Hepatocyte (in vitro differentiated cells): ENCODE measurements around the gene BCL11A. TPM values are rescaled to one million over a fixed set of nuclear protein-coding genes. Genes with fewer than 3 reads are reported as not detected.

Experiments
- DNase-seq: peaks from one replicate; pipeline ENCODE4 v3.0.0-alpha.2; 2016; ENCODE audit warnings: low spot score
- H2AFZ ChIP-seq: fragments of 200-600 bp; sonication (generic); 2 replicates; pipeline ENCODE4 v1.6.0; 2016; ENCODE audit warnings: antibody characterized with exemption, mild to moderate bottlenecking
- H3K27ac ChIP-seq: fragments of 200-600 bp; sonication (generic); 2 replicates; pipeline ENCODE4 v1.5.1; 2016; ENCODE audit warnings: mild to moderate bottlenecking
- H3K27me3 ChIP-seq: fragments of 200-600 bp; sonication (generic); 2 replicates; pipeline ENCODE4 v1.6.1; 2016
- H3K36me3 ChIP-seq: fragments of 200-600 bp; sonication (generic); replicated peaks from 2 replicates; pipeline ENCODE4 v1.5.1; 2016; ENCODE audit warnings: low read depth; ENCODE audit not compliant: insufficient read depth
- H3K4me1 ChIP-seq: fragments of 200-600 bp; sonication (generic); 2 replicates; pipeline ENCODE4 v1.5.1; 2016; ENCODE audit warnings: mild to moderate bottlenecking, moderate library complexity; ENCODE audit not compliant: insufficient read depth
- H3K4me2 ChIP-seq: fragments of 200-600 bp; sonication (generic); 2 replicates; pipeline ENCODE4 v1.6.0; 2016
- H3K4me3 ChIP-seq: fragments of 200-600 bp; sonication (generic); 2 replicates; pipeline ENCODE4 v1.5.1; 2016; ENCODE audit warnings: mild to moderate bottlenecking
- H3K79me2 ChIP-seq: fragments of 200-600 bp; sonication (generic); 2 replicates; pipeline ENCODE4 v1.6.0; 2017; ENCODE audit warnings: mild to moderate bottlenecking
- H3K9me2 ChIP-seq: fragments of 200-600 bp; sonication (generic); replicated peaks from 2 replicates; pipeline ENCODE4 v1.6.0; 2017; ENCODE audit warnings: mild to moderate bottlenecking; ENCODE audit not compliant: insufficient read depth
- H3K9me3 ChIP-seq: fragments of 200-600 bp; sonication (generic); 2 replicates; pipeline ENCODE4 v1.5.1; 2016; ENCODE audit warnings: low read depth, mild to moderate bottlenecking
- H4K20me1 ChIP-seq: fragments of 200-600 bp; sonication (generic); 2 replicates; pipeline ENCODE4 v1.6.0; 2016; ENCODE audit warnings: mild to moderate bottlenecking; ENCODE audit not compliant: insufficient read depth, poor library complexity, severe bottlenecking
- CTCF ChIP-seq: fragments of 200-600 bp; sonication (generic); IDR thresholded peaks from 2 replicates; pipeline ENCODE4 v1.5.1; 2016; ENCODE audit warnings: antibody characterized with exemption, mild to moderate bottlenecking; ENCODE audit not compliant: poor library complexity
- EZH2 ChIP-seq: fragments of 200-600 bp; sonication (generic); IDR thresholded peaks from 2 replicates; pipeline ENCODE4 v1.6.1; 2016; ENCODE audit warnings: antibody characterized with exemption, mild to moderate bottlenecking, borderline replicate concordance
- EZH2phosphoT487 ChIP-seq: fragments of 200-600 bp; sonication (generic); IDR thresholded peaks from one replicate; pipeline ENCODE4 v1.6.1; 2018; ENCODE audit warnings: antibody characterized with exemption, mild to moderate bottlenecking, low read depth, moderate library complexity; ENCODE audit not compliant: unreplicated experiment, severe bottlenecking
- WGBS: methylation state at CpG from one replicate; pipeline ENCODE4 v1.1.6; 2016; ENCODE audit warnings: low lambda C conversion rate; ENCODE audit errors: missing lambda C conversion rate; 5-methylcytosine and 5-hydroxymethylcytosine counted together
- polyA plus RNA-seq: library from polyadenylated mRNA; unstranded; fragments of >200 nt; fragmentation: Nextera tagmentation; extraction: Ambion mirVana; gene quantifications from 2 replicates; pipeline ENCODE4 v1.2.1, GENCODE V29; 2016
- total RNA-seq: library from RNA; depleted of rRNA; stranded (reverse); fragments of >200 nt; gene quantifications from 2 replicates; pipeline ENCODE4 v1.2.3, GENCODE V29; 2014

BCL11A gene
- total and polyA plus RNA-seq, 2 experiments from 2014 or later = 14.4 to 22.6 TPM

GRCh38 chr2:60581433-60582282 lies 28.2 kb upstream of the BCL11A start:
- peak overlapping the region; percentile 99 for H3K4me2 ChIP-seq
- no peak overlapping the region for H3K27ac ChIP-seq
- H3K9me3 ChIP-seq = no peaks in the 10 kb centered on the region
- 5% methylated on average over 59 of the region's 59 CpGs for WGBS
- peaks cover 4% of the 10 kb centered on the region for H3K4me1 ChIP-seq
- peaks cover 6% of the 10 kb centered on the region for H3K27me3 ChIP-seq
- H2AFZ ChIP-seq = peak overlapping the region; percentile 95
- DNase-seq = peak; percentile 86
- H4K20me1 ChIP-seq = no peaks in the 10 kb centered on the region
- H3K9me2 ChIP-seq = no peaks in the 10 kb centered on the region
- H3K79me2 ChIP-seq = no peaks in the 10 kb centered on the region
- no peak for TF ChIP-seq EZH2
- peak; percentile 96 for TF ChIP-seq CTCF
- peak overlapping the region; percentile 50 for H3K4me3 ChIP-seq
- no peaks in the 10 kb centered on the region for H3K36me3 ChIP-seq

- H3K4me1 ChIP-seq = peaks cover 4% of the 10 kb centered on the region
- peaks cover 6% of the 10 kb centered on the region for H3K27me3 ChIP-seq
These were observed 24.3 kb upstream of the BCL11A start for GRCh38 chr2:60577682-60578283.

GRCh38 chr2:60573251-60573650 lies 19.8 kb upstream of the BCL11A start:
- DNase-seq = no peak

More at GRCh38 chr2:60577682-60578283, 24.3 kb upstream of the BCL11A start:
- Histone ChIP-seq H3K36me3 (no peaks in the 10 kb centered on the region), H3K9me2 (no peaks in the 10 kb centered on the region), H3K9me3 (no peaks in the 10 kb centered on the region), H4K20me1 (no peaks in the 10 kb centered on the region), H3K4me2 (no peak overlapping the region), H3K4me3 (no peak overlapping the region), H2AFZ (no peak overlapping the region), H3K79me2 (no peaks in the 10 kb centered on the region), H3K27ac (no peak overlapping the region)
- 61% methylated on average over 6 of the region's 6 CpGs for WGBS
- no peak for TF ChIP-seq CTCF
- no peak for TF ChIP-seq EZH2
- TF ChIP-seq EZH2phosphoT487 = no peak
- no peak for DNase-seq

More at GRCh38 chr2:60573251-60573650, 19.8 kb upstream of the BCL11A start:
- 89% methylated on average over 3 of the region's 3 CpGs for WGBS
- H3K79me2 ChIP-seq = no peaks in the 10 kb centered on the region
- H3K9me2 ChIP-seq = no peaks in the 10 kb centered on the region
- no peak overlapping the region for H3K27ac ChIP-seq
- peaks cover 34% of the 10 kb centered on the region for H3K27me3 ChIP-seq
- H3K4me3 ChIP-seq = no peak overlapping the region
- no peak overlapping the region for H3K4me2 ChIP-seq
- H3K9me3 ChIP-seq = no peaks in the 10 kb centered on the region
- TF ChIP-seq CTCF = no peak
- no peak for TF ChIP-seq EZH2
- TF ChIP-seq EZH2phosphoT487 = no peak
- no peaks in the 10 kb centered on the region for H3K36me3 ChIP-seq
- no peak overlapping the region for H2AFZ ChIP-seq
- H3K4me1 ChIP-seq = peaks cover 6% of the 10 kb centered on the region
- no peaks in the 10 kb centered on the region for H4K20me1 ChIP-seq
